Stimulated activated CD8-positive, alpha-beta memory T cell treated with anti-CD3 and anti-CD28 coated beads, Interleukin-15, amount 100 ng/mL, for 24 hours (primary cell): ENCODE data around the gene THOC6.
"Not testable (repeated sequence)": the region's sequence is repeated elsewhere in the genome, so short reads cannot be mapped to it uniquely, and the experiment has no call there.

Source experiments
- DNase-seq: peaks from one replicate; pipeline ENCODE4 v3.0.0-alpha.2; 2020; ENCODE audit warnings: low read depth

The THOC6 gene

DNA sequence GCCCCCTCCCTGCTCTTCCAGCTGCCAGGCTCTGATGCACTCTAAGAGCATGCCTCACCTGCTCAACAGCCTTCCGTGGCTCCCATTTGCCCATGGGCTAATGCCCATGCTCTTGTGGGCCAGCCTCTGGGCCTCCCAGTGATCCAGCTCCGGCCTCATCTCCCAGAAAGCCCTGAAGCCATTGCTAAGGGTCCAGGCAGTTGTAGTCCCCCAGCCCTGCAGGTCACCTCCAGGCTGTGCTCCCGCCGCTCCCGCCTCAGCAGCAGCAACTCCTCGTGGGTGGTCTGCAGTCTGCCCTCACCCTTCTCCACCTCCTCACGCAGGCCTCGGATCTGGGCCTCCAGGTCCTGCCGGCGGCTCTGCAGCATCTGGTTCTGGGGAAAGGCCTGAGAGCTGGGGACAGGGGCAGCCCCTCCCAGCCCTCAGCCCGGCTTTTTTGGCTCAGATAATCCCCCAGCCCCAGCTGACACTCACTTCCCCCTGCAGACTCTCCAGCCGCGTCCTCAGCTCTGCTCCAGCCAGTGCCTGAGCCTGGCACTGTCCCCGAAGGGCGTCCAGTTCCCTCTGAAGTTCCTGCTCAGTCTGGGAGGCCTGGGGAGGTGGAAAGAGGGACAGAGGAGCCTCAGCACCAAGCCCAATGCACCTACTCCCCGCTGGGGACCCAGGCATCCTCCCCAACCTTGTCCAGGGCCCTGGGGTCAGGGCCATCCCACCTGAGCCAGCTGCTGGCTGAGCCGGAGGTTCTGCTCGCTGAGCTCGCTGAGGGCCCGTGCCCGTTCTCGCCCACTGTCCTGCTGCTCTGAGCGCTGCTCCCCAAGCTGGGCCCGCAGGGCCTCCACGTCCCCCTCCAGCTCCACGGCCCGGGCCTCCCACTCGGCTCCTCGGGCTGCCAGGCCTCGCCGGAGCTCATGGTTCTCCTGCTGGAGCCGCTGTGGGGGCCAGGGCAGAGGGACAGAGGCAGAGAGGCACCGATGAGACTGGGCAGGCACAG is 6.7 kb downstream of the THOC6 start:
- DNase-seq, result no peak

DNA sequence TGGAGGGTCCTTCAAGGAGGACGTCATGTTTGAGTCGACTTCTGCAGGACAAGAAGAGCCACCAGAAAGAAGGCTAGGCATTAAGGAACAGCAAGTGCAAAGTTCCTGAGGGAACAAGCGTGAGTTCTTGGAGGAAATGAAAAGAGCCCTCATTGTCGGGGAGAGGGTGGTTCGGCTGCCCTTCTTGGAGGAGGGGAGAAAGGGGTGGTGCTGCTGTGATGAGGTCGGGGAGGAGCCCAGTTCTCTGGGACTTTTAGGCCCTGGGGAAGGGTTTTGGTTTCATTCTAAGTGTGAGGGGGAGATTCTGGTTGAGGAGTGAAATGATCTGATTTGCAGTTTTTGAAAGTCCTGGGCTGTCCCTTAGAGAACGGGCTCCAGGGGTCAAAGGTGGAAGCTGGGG is 8.8 kb downstream of the THOC6 start:
- DNase-seq, result no peak

DNA sequence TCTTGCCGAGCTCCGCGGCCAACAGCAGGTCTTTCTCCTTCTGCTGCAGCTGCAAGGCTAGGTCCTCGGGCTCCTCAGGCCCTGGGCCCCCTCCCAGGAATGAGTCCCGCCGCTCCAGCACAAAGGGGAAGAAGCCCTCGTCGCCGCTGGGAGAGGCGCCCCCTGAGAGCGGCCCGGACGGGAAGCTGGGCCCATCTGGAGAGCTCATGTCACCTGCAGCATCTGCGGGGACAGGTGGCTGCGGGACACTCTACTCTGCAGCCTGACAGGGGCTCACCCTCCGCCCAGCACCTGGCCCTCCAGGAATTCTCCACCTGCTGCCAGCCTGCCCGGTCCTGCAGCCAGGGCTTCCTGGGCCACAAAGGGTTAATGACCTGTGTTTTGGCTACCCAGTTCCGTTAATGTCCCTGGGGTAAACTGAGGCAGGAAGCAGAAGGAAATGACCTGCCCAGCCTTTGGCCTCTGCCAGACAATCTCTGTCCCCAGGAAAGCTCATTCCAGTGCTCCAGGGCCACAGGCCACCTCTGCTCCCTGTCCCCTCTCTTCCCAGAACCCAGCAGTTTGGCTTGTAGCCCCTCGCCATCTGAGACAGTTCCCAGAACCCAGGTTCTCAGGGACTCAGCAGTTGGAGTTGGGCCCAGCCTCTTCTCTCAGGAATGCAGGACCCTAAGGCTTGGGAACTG is 11.6 kb downstream of the THOC6 start:
- no peak for DNase-seq

DNA sequence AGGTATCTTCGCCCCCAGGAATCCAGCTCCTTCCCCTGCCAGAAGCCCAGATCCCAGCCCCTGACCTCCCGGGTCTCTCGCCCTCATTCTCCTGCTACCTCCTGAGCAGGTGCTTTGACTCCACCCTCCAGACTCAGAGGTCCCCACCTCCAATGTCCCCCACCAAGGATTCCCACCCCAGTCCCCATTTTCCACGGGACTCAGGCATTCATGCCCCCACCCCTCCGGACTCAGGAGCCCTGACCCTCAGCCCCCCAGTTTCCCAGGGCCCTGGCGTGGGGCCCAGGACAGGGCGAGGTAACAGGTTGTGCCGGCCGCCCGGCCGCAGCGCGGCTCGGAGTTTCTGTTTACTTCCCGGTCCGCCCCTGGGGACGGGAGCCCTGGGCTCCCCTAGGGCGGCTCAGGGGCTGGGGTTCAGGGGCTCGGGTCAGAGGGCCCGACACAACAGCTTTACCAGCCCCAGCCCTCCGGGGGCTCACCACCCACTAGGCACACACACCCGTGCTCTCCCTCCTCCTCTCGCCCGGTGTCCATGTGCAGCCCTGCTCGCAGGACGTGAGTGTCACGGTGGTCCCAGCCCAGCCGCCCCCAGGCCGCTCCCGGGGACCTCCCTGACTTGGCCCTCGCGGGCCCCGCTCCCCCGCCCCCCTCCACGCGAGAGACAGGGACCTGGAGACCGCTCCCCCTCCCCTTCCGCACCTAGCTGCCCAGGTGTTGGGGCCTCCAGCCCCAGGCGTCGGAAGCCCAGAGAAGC is 12.3 kb downstream of the THOC6 start:
- no peak for DNase-seq

DNA sequence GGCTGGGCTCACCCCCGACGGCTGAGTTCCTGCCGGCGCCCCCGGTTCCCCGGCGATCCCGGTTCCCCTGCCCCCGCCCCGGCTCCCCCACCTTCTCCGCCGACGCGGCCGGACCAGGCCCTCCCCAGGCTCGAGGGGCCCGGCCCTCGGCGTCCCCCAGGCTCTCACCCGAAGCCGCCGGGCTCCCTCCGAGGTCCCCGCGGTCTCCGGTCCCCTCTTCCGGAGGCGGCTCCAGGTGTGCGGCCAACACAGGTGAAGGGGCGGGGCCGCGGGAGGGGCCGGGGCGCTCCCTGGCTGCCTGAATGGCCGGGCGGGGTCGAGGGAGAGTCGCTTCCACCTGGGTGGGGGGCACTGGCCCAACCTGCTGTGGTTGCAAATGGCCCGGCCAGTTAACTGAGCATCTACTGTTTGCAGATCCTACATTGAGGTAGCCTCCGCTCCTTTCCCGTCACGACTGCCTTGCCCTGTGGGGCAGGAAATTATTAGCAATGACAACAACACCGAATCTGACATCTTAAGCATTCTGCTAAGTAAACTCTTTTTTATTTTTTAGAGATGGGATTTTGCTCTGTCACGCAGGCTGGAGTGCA is 13.0 kb downstream of the THOC6 start, which contains the start of gene BICDL2:
Gene BICDL2, minus strand, starts transcription at position 219 of the 590 bp plus-strand sequence. CDS start 1,448 bp downstream, outside the sequence.
- DNase-seq, result no peak

DNA sequence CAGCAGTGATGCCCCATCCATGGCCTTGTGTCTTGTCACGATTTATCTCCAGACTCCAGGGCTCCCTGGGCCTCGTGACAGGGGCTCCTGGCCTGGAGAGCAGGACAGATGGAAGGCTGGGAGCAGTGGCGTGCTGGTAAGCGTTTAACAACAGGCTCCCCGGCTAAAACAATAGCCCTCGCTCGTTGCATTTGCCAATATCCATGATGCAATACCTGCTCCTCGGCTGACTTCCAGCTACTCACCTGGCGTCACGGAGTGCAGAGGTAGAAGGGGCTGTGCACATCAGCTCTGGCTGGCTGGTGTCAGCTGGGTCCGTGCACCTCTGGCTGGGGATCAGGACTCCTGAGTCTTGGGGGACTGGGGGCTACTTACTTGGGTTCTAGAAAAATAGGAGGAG is 14.4 kb downstream of the THOC6 start:
- no peak for DNase-seq

DNA sequence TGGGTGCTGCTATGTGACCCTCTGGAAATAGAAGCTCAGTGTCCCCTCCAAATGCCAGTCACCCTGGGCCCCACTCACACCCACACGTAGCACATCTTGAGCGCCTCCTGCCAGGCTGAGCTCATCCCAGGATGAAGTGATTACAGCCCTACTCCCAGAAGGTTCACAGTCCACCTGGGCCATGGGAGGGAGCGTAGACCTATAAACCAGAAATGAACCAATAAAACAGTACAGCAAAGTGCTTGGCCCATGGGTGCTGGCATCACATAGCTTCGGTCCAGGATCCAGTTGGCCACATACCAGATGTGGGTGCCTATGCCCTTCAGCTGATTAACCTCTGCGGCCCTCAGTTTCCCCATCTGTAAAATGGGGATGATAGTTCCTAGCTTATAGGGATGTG is 15.1 kb downstream of the THOC6 start:
- DNase-seq, result no peak

DNA sequence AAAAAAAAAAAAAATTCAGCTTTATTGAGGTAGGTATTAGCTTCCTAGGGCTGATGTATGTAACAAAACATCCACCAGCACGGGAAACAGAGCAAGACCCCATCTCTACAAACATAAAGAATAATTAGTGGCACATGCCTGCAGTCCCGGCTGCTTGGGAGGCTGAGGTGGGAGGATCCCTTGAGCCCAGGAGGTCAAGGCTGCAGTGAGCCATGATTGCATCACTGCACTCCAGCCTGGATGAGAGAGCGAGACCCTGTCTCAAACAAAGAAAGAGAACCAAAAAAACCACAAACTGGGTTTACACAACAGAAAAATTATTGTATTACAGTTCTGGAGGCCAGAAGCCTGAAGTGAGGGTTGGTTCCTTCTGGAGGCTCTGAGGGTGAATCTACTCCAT is 18.5 kb downstream of the THOC6 start:
- no peak for DNase-seq

DNA sequence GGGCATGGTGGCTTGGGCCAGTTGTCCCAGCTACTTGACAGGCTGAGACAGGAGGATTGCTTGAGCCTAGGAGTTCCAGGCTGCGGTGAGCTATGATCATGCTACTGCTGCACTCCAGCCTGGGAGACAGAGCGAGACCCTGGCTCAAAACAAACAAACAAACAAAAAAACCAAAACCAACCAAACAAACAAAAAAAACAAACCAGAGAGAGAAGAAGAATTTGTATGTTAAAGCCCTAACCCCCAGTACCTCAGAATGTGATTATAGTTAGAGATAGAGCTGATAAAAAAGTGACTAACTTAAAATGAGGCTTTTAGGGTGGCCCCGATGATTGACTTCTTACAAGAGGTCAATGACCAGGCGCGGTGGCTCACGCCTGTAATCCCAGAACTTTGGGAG is 20.9 kb downstream of the THOC6 start:
- DNase-seq, result no peak

DNA sequence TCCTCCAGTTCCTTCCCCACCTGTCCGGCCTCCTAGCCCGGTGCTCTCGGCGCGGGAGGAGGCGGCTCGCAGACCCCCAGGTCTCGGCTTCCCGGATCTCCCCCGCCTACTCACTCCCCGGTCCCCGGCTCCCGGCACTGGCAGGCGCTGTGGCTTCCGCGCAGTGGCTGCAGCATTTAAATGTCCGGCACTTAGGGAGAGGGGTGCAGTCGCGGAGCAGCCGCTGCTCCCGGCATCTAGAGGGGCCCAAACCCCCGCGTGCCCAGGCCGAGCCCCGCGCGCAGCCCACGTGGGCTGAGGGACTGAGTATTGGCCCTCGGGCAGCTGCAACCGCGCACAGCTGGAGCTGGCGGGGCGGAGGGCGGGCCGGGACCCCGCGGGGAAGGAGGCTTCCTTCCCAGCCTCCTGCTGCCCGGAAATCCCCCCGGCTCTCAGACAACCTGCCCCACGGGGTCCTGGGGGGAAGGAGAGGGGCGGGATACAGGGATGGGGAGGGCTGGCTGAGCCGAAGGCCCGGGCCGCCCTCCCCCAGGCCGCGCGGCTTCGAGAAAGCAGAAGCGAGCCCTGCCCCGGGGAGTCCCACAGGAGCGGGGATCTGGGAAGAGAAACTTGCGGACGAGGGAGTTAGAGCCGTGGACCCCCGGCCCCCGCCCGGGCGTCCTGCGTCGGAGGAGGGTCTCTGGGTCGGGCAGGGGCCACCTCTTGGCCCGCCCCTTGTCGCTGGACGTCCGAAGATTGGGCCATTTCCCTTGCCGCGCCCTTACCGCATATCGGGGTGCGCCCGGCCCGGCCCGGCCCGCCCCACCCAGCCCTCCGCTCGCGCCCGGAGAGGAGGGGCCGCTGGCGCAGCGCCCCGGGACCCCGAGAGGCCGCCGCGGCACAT is 22.2 kb downstream of the THOC6 start, which contains the start of gene MMP25:
Gene MMP25, plus strand, starts transcription at position 804 of the 883 bp plus-strand sequence. CDS start 357 bp downstream, outside the sequence.
- DNase-seq, result no peak

DNA sequence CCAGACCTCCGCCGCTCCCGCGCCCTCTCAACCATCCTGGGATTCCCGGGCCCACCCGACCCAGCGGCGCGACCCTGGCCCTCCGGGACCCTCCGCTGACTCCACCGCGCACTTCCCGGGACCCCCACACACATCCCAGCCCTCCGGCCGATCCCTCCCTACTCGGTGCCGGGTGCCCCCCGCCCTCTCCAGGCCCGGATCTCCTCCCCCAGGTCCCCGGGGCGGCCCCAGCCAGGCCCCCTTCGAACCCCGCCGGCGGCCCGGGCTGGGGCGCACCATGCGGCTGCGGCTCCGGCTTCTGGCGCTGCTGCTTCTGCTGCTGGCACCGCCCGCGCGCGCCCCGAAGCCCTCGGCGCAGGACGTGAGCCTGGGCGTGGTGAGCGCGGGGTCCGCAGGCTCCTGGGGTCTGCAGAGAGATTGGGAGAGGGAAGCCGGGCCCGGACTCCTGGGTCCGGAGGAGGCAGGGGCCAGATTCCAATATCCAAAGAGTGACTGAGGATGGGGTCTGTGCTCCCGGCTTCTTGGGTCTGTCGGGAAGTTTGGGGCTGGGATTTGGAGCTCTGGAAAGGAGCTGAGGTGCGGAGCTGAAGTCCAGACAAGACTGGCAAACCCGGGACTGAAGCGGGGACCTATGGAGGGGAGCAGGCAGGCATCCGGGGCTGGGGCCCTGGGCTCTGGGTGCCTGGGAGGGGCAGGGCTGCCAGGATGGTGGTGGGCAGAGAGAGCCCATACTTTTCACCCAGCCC is 23.0 kb downstream of the THOC6 start:
- no peak for DNase-seq

DNA sequence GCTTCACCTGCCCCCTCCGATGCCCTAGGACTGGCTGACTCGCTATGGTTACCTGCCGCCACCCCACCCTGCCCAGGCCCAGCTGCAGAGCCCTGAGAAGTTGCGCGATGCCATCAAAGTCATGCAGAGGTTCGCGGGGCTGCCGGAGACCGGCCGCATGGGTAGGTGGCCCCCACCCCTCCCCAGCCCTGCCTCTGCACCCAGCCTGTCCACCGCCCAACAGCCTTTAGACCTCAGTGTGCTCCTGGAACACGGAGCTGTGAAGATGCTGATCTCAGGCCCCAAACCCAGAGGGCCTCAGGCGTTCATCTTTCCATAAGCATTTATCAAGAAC is 23.5 kb downstream of the THOC6 start:
- DNase-seq, result no peak

DNA sequence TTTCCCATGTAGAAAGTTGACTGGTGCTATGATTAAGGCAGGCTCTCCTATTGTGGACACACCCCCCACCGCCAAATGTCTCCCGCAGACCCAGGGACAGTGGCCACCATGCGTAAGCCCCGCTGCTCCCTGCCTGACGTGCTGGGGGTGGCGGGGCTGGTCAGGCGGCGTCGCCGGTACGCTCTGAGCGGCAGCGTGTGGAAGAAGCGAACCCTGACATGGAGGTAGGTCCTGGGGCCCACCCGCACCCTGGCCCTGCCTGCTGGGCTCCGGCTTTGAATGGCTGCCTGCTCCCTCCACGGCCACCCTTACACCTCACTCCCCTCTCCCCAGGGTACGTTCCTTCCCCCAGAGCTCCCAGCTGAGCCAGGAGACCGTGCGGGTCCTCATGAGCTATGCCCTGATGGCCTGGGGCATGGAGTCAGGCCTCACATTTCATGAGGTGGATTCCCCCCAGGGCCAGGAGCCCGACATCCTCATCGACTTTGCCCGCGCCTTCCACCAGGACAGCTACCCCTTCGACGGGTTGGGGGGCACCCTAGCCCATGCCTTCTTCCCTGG is 26.2 kb downstream of the THOC6 start:
- DNase-seq, result no peak

DNA sequence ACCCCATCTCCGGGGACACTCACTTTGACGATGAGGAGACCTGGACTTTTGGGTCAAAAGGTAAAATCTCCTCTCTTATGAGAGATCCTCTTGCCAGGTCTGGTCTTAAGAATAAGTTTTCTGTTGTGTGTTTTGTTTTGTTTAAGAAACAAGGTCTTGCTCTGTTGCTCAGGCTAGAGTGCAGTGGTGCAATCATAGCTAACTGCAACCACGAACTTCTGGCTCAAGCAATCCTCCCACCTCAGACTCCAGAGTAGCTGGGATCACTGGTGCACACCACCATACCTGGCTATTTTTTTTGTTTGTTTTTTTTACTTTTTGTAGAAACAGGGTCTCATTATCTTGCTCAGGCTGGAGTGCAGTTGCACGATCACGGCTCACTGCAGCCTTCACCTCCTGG is 26.7 kb downstream of the THOC6 start:
- DNase-seq, result no peak

DNA sequence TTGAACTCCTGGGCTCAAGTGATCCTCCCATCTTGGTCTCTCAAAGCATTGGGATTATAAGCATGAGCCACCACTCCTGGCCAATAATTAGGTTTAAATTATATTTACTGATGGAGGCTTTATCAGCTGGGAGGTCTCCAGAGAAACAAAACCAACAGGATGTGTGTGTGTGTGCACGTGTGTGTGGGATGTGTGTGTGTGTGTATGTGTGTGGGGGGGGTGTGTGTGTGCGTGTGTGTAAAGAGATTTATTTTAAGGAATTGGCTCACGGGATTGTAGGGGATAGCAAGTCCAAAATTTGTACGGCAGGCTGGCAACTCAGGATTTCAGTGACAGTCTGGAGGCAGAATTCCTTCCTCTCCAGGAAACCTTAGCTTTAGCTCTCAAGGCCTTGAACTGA is 27.2 kb downstream of the THOC6 start:
- no peak for DNase-seq

DNA sequence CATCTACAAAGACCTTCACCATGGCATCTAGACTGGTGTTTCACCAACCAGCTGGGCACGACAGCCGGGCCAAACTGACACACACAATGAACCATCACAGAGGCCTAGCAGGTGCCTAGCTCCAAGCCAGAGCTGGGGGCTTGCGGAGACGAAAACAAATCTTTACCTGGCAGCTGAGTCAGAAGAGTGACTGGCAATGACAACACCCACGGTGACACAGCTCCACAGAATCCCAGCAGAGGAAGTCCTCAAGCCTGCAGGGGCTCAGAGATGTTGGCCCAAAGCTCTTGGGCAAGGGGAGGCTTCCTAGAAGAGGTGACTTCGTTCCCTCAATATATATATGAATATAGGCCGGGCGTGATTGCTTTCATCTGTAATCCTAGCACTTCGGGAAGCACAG is 27.7 kb downstream of the THOC6 start:
- no peak for DNase-seq

DNA sequence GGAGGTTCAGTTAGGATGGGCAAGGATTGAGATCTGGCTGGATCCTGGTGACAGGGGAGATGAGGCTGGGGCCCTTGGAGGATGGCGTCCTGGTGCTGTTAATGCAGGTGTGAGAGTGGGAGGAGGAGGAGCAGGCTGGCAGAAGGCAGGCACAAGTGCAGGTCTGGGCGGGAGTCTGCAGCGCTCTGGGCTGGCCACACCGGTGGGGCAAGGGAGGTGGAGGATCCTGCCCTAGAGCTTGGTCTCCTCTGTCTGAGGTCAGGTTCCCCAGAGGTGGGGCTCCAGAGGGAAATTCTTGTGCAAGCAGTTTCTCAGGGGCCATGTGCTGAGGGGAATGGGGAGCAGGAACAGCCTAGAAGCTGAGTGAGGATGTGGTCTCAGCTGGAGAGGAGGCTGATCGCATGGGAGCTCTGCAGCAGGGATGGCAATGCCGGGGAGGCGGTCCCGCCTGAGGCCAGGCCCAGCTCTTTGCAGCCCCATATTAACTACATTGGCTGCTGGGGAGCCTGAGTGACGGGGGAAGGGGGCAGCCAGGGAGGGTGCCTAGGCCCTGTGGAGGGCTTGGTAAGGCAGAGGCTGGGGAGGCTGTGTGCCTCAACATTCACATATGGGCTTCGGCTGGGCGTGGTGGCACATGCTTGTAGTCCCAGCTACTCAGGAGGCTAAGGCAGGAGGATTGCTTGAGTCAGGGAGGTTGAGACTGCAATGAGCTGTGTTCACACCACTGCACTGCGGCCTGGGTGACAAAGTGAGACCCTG is 28.9 kb downstream of the THOC6 start:
- DNase-seq, result not testable (repeated sequence)

DNA sequence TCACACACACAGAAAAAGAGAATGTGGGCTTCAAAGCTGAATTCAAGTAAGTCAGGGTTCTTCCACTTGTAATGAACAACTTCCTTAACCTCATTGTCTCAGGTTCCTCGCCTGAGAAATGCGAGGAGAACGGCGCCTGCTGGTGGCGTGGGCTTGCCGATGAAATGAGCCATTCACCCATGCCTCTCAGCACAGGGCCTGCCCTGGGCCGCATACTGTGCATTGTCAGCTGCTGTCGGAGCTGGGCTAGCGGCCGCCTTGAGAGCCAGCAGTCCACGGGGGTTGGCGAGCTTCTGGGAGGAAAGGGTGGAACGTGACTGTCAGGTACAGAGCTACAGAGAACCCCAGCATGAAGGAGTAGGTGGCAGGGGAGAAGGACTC is 29.5 kb downstream of the THOC6 start:
- not testable (repeated sequence) for DNase-seq
